ENCODE measurements around the gene TCP10L.
"Not testable (repeated sequence)": the region's sequence is repeated elsewhere in the genome, so short reads cannot be mapped to it uniquely, and the experiment has no call there.

The TCP10L gene

GRCh38 chr21:32585042-32585710, at the start of gene TCP10L:
TSS of gene TCP10L (minus strand) at chr21:32585523. CDS start at chr21:32584304, 1,219 bp downstream.
- ATAC-seq: no peak
- no peak for DNase-seq

GRCh38 chr21:32626621-32627196, 41.4 kb upstream of the TCP10L start:
- DNase-seq (no peak), ATAC-seq (no peak)

GRCh38 chr21:32618218-32618617, 32.9 kb upstream of the TCP10L start:
- ATAC-seq, DNase-seq: not testable (repeated sequence)

- DNase-seq (no peak), ATAC-seq (no peak)
Measured at GRCh38 chr21:32613436-32614043, 28.2 kb upstream of the TCP10L start.

- ATAC-seq: no peak
- DNase-seq: no peak
Measured at GRCh38 chr21:32612999-32613337, 27.6 kb upstream of the TCP10L start.

- DNase-seq (peak; percentile 86), ATAC-seq (peak; percentile 97)
Measured at GRCh38 chr21:32612075-32612998, 27.0 kb upstream of the TCP10L start, which contains the start of gene CFAP298. TSS of gene CFAP298 (minus strand) at chr21:32612377. CDS start at chr21:32612243, 134 bp downstream.

- DNase-seq: peak; percentile 61
- ATAC-seq: peak; percentile 40
Measured at GRCh38 chr21:32611471-32611997, 26.2 kb upstream of the TCP10L start.

- not testable (repeated sequence) for ATAC-seq, DNase-seq
Measured at GRCh38 chr21:32610940-32611339, 25.6 kb upstream of the TCP10L start.

GRCh38 chr21:32608851-32609250, 23.5 kb upstream of the TCP10L start:
- ATAC-seq (no peak), DNase-seq (no peak)

GRCh38 chr21:32605469-32605868, 20.1 kb upstream of the TCP10L start:
- DNase-seq: no peak
- no peak for ATAC-seq

- no peak for DNase-seq
- no peak for ATAC-seq
Measured at GRCh38 chr21:32604464-32604863, 19.1 kb upstream of the TCP10L start.

GRCh38 chr21:32603131-32603530, 17.8 kb upstream of the TCP10L start:
- DNase-seq (no peak), ATAC-seq (no peak)

- DNase-seq (no peak), ATAC-seq (no peak)
Measured at GRCh38 chr21:32602099-32602498, 16.8 kb upstream of the TCP10L start.

- no peak for ATAC-seq
- DNase-seq: no peak
Measured at GRCh38 chr21:32599526-32599925, 14.2 kb upstream of the TCP10L start.

- ATAC-seq (no peak), DNase-seq (no peak)
Measured at GRCh38 chr21:32599091-32599490, 13.8 kb upstream of the TCP10L start.

GRCh38 chr21:32597205-32597604, 11.9 kb upstream of the TCP10L start:
- no peak for DNase-seq

GRCh38 chr21:32595431-32595830, 10.1 kb upstream of the TCP10L start:
- DNase-seq (no peak), ATAC-seq (no peak)

More at GRCh38 chr21:32597205-32597604, 11.9 kb upstream of the TCP10L start:
- ATAC-seq: no peak

GRCh38 chr21:32593690-32594089, 8.4 kb upstream of the TCP10L start:
- DNase-seq (no peak), ATAC-seq (no peak)

GRCh38 chr21:32592929-32593502, 7.7 kb upstream of the TCP10L start:
- no peak for DNase-seq
- no peak for ATAC-seq

GRCh38 chr21:32590130-32590529, 4.8 kb upstream of the TCP10L start:
- ATAC-seq: no peak

GRCh38 chr21:32587651-32588050, 2.3 kb upstream of the TCP10L start:
- DNase-seq (no peak), ATAC-seq (no peak)

More at GRCh38 chr21:32590130-32590529, 4.8 kb upstream of the TCP10L start:
- DNase-seq: no peak

GRCh38 chr21:32587120-32587519, 1.8 kb upstream of the TCP10L start:
- ATAC-seq (no peak), DNase-seq (no peak)

All from stimulated activated naive CD8-positive, alpha-beta T cell treated with anti-CD3 and anti-CD28 coated beads, Interleukin-15, Interleukin-2, amounts not matched to agents 100 U/mL and 50 U/mL, for 24 hours (primary cell).